HG03039 (cell line): Measurements from ENCODE around the gene CEACAM7.
"Not testable (repeated sequence)": the region's sequence is repeated elsewhere in the genome, so short reads cannot be mapped to it uniquely, and the experiment has no call there.

Experiments used
- ATAC-seq: cut with Tn5 transposase; IDR thresholded peaks from one replicate; pipeline ENCODE4 v1.9.1; 2021; ENCODE audit warnings: mild to moderate bottlenecking, moderate library complexity; ENCODE audit not compliant: unreplicated experiment

The CEACAM7 gene

GRCh38 chr19:41688098-41688497, at the start of gene CEACAM7:
TSS of gene CEACAM7 (minus strand) at chr19:41688270. CDS start at chr19:41688165, 105 bp downstream.
- no peak for ATAC-seq

- ATAC-seq, result no peak
These were observed 47.1 kb upstream of the CEACAM7 start for GRCh38 chr19:41735071-41735600.

- ATAC-seq, result no peak
These were observed 46.5 kb upstream of the CEACAM7 start for GRCh38 chr19:41734585-41734984.

- ATAC-seq, result no peak
These were observed 46.1 kb upstream of the CEACAM7 start for GRCh38 chr19:41734156-41734555.

GRCh38 chr19:41726493-41726892, 38.4 kb upstream of the CEACAM7 start:
- no peak for ATAC-seq

GRCh38 chr19:41720103-41720502, 32.0 kb upstream of the CEACAM7 start:
- ATAC-seq, result no peak

- no peak for ATAC-seq
These were observed 30.7 kb upstream of the CEACAM7 start for GRCh38 chr19:41718761-41719160.

- ATAC-seq, result no peak
These were observed 26.5 kb upstream of the CEACAM7 start for GRCh38 chr19:41714598-41714997.

GRCh38 chr19:41711376-41712261, 23.5 kb upstream of the CEACAM7 start:
- no peak for ATAC-seq

- ATAC-seq, result no peak
These were observed 22.0 kb upstream of the CEACAM7 start for GRCh38 chr19:41709951-41710645.

GRCh38 chr19:41709516-41709915, 21.4 kb upstream of the CEACAM7 start:
- ATAC-seq, result not testable (repeated sequence)

GRCh38 chr19:41708481-41708880, 20.4 kb upstream of the CEACAM7 start, which contains the start of gene CEACAM5:
TSS of gene CEACAM5 (plus strand) at chr19:41708626. CDS start at chr19:41708732, 106 bp downstream.
- no peak for ATAC-seq

- ATAC-seq, result no peak
These were observed 19.9 kb upstream of the CEACAM7 start for GRCh38 chr19:41707871-41708371.

- ATAC-seq, result no peak
These were observed 19.4 kb upstream of the CEACAM7 start for GRCh38 chr19:41707502-41707812.

- ATAC-seq, result no peak
These were observed 18.9 kb upstream of the CEACAM7 start for GRCh38 chr19:41706741-41707501.

GRCh38 chr19:41705393-41706174, 17.5 kb upstream of the CEACAM7 start:
- ATAC-seq, result no peak

- no peak for ATAC-seq
These were observed 15.7 kb upstream of the CEACAM7 start for GRCh38 chr19:41703602-41704293.

- ATAC-seq, result no peak
These were observed 14.1 kb upstream of the CEACAM7 start for GRCh38 chr19:41702171-41702651.

- no peak for ATAC-seq
These were observed 13.5 kb upstream of the CEACAM7 start for GRCh38 chr19:41701401-41702075.
